Gastroesophageal sphincter (tissue), 3 donors: Measurements from ENCODE around the gene TRPM7.

Experiments
- CTCF ChIP-seq, 4 experiments: fragments of 200-600 bp in 2 of 4; fragments of 450-650 bp in 2 of 4; sonication (generic) in 1 of 4; IDR thresholded peaks; one replicate each; pipeline ENCODE4 v1.5.1; 2017 to 2019; ENCODE audit warnings: antibody characterized with exemption in 4 of 4, mild to moderate bottlenecking in 2 of 4, moderate library complexity in 2 of 4
- EP300 ChIP-seq: sonication (generic); formaldehyde crosslinking; IDR thresholded peaks from one replicate; pipeline ENCODE4 v1.6.1; 2017; ENCODE audit warnings: antibody characterized with exemption, mild to moderate bottlenecking
- POLR2A ChIP-seq, 2 donors: fragments of 450-650 bp; IDR thresholded peaks; one replicate each; pipeline ENCODE4 v1.6.1; 2017; ENCODE audit warnings: antibody characterized with exemption in 2 of 2, mild to moderate bottlenecking in 2 of 2, moderate library complexity in 1 of 2
- POLR2AphosphoS5 ChIP-seq: sonication (generic); formaldehyde crosslinking; IDR thresholded peaks from one replicate; pipeline ENCODE4 v1.6.1; 2017; ENCODE audit warnings: antibody characterized with exemption

- no peak for TF ChIP-seq CTCF (IDR thresholded peaks at IDR 0.05)
- no peak for TF ChIP-seq EP300
- no peak for TF ChIP-seq POLR2AphosphoS5
- TF ChIP-seq POLR2A (IDR thresholded peaks at IDR 0.05) = no peak
Observed at GRCh38 chr15:50576166-50576565, 110.4 kb downstream of the TRPM7 start.
